Measurements from ENCODE around the gene SARNP.

DNA sequence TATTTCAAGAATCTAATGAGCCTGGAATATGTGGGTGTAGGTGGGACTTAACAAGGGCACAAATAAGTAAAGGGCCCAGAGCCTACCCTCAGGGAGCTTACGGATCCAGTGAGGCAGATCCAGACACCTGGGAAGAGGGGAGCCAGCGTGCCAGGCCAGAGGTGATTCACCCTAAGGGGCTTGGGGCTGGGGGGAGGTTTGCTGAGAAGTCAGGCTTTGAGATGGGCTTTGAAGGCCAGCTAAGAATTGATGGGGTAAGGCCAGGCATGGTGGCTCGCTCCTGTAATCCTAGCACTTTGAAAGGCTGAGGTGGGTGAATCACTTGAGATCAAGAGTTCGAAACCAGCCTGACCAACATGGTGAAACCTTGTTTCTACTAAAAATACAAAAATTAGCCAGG, 25.9 kb upstream of the SARNP start:
- TF ChIP-seq HMGXB4 (CRISPR knock-in tag; IDR thresholded peaks at IDR 0.05; ENCODE audit: borderline replicate concordance), result no peak
- no peak for TF ChIP-seq CTCF (IDR thresholded peaks at IDR 0.05)
- TF ChIP-seq PHF8 (IDR thresholded peaks at IDR 0.05; ENCODE audit: borderline replicate concordance, low read depth), result no peak
- no peak for TF ChIP-seq CHD2 (IDR thresholded peaks at IDR 0.05; ENCODE audit: low read length, partially characterized antibody)
- no peak for TF ChIP-seq POLR2A (IDR thresholded peaks at IDR 0.05; ENCODE audit: low read length)
- no peak for TF ChIP-seq TP53 (CRISPR knock-in tag; IDR thresholded peaks at IDR 0.05)
